Measurements from ENCODE around the gene DNAH3.
"Not testable (repeated sequence)": the region's sequence is repeated elsewhere in the genome, so short reads cannot be mapped to it uniquely, and the experiment has no call there.

DNAH3 gene

DNA sequence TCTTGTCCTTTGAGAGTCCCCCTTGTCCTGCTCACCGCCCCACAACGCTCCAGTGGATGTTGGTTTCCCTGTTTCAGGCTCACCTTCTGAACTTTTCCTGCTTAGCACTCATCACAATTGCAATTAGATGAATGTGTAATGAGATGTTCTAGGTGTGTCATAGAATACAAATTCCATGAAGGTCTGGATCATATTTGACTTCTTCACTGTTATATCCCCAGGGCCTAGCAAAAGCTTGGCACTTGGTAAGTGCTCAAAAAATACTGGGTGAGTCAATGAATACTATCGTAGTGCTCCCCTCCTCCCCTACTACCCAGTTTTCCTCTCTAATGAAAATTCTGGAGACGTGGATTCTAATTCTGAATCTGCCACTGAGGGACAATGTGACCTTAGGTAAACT is 33.1 kb downstream of the DNAH3 start:
- no peak overlapping the region for H3K9ac ChIP-seq (ENCODE audit: insufficient read length, low read depth)
- H3K4me1 ChIP-seq (ENCODE audit: insufficient read depth, insufficient read length) = peaks cover 2% of the 10 kb centered on the region
- H3K9me3 ChIP-seq (ENCODE audit: insufficient read depth, low read length) = no peaks in the 10 kb centered on the region
- no peaks in the 10 kb centered on the region for H3K36me3 ChIP-seq (ENCODE audit: insufficient read depth, insufficient read length, low read length)
- no peak for DNase-seq (ENCODE audit: low read depth, low spot score)
- no peaks in the 10 kb centered on the region for H3K27me3 ChIP-seq (ENCODE audit: insufficient read depth, insufficient read length)
- TF ChIP-seq ZNF274 (IDR thresholded peaks at IDR 0.05; ENCODE audit: low read depth, low read length) (no peak), SUZ12 (IDR thresholded peaks at IDR 0.05; ENCODE audit: extremely low read depth, insufficient read depth, insufficient read length) (no peak), YY1 (IDR thresholded peaks at IDR 0.05; ENCODE audit: insufficient read depth, insufficient read length) (no peak)
- no peak overlapping the region for H3K4me3 ChIP-seq (ENCODE audit: insufficient read length, low read depth)

DNA sequence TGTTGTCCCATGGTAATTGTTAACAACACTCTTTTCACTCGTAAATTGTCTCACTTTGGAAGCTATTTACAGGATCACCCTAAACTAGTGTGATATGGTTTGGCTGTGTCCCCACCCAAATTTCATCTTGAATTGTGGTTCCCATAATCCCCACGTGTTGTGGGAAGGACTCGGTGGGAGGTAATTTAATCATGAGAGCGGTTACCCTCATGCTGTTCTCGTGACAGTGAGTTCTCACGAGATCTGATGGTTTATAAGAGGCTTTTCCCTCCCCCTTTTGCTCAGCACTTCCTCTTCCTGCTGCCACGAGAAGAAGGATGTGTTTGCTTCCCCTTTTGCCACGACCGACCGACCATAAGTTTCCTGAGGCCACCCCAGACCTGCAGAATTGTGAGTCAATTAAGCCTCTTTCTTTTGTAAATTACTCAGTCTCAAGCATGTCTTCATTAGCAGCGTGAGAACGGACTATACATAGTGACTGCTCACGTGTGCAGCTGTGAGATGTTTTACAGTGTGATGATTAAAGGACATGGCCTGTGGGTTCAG is 34.4 kb downstream of the DNAH3 start:
- no peak for DNase-seq (ENCODE audit: low read depth, low spot score)
- Histone ChIP-seq H3K4me1 (ENCODE audit: insufficient read depth, insufficient read length) (peaks cover 2% of the 10 kb centered on the region), H3K27me3 (ENCODE audit: insufficient read depth, insufficient read length) (no peaks in the 10 kb centered on the region), H3K4me3 (ENCODE audit: insufficient read length, low read depth) (no peak overlapping the region), H3K36me3 (ENCODE audit: insufficient read depth, insufficient read length, low read length) (no peaks in the 10 kb centered on the region), H3K9ac (ENCODE audit: insufficient read length, low read depth) (no peak overlapping the region), H3K9me3 (ENCODE audit: insufficient read depth, low read length) (no peaks in the 10 kb centered on the region)
- TF ChIP-seq YY1 (IDR thresholded peaks at IDR 0.05; ENCODE audit: insufficient read depth, insufficient read length) (no peak), SUZ12 (IDR thresholded peaks at IDR 0.05; ENCODE audit: extremely low read depth, insufficient read depth, insufficient read length) (no peak)

DNA sequence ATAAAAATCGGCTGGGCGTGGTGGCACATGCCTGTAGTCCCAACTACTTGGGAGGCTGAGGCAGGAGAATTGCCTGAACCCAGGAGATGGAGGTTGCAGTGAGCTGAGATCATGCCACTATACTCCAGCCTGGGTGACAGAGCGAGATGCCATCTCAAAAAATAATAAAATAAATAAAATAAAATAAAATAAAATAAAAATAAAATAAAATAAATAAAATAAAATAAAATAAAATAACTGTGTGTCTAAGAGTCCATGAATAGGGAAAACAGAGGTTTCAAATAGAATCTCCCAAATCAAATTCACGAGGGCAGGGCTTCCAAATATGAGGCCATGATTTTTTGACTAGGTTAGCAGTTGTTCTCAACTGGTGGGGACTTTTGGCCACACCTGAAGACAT is 35.1 kb downstream of the DNAH3 start:
- not testable (repeated sequence) for DNase-seq (ENCODE audit: low read depth, low spot score); H3K36me3 ChIP-seq (ENCODE audit: insufficient read depth, insufficient read length, low read length); H3K9me3 ChIP-seq (ENCODE audit: insufficient read depth, low read length); H3K4me3 ChIP-seq (ENCODE audit: insufficient read length, low read depth); H3K4me1 ChIP-seq (ENCODE audit: insufficient read depth, insufficient read length); H3K9ac ChIP-seq (ENCODE audit: insufficient read length, low read depth); H3K27me3 ChIP-seq (ENCODE audit: insufficient read depth, insufficient read length)

DNA sequence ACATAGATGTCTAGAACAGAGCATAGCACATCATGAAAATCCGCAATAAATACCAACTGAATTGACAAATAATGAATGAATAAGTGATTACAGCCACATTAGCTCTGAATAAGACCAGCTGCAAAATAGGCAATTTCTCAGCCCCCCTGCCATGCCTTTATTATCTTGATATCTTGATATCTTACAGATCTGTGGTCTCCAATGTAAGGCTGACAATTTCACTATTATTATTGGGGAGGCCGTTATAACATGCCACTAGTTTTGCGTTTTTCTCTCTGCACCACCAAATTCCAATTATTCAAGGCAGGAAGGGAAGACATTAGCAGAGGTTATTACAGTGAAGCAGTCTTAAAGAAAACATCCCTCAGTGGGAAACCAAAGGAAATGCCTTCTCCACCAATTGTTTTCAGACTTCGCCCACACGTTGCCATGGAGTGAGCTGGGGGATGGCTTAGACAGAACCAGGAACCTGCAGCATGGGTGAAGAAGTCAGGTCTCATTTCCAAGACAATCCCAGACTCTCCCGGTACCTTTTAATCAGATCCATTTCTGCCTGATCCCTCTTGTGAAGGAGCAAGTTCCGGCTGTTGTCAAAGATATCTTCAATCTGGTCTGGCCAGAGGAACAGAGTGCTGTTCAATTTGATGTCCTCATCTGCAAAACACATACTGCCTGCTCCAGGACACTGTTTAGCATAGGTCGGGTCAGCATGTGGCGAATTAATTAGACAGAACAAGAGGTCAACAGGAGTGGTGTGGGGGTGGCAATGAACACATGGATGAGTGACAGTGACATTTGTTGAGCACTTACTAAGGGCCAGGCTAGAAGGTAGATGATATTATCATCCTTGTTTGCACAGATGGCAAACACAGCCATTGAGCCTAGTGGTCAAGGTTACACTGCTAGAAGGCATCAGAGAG is 46.4 kb downstream of the DNAH3 start:
- Histone ChIP-seq H3K9me3 (ENCODE audit: insufficient read depth, low read length) (no peaks in the 10 kb centered on the region), H3K27me3 (ENCODE audit: insufficient read depth, insufficient read length) (no peaks in the 10 kb centered on the region), H3K4me3 (ENCODE audit: insufficient read length, low read depth) (no peak overlapping the region), H3K4me1 (ENCODE audit: insufficient read depth, insufficient read length) (peaks cover 6% of the 10 kb centered on the region), H3K9ac (ENCODE audit: insufficient read length, low read depth) (no peak overlapping the region), H3K36me3 (ENCODE audit: insufficient read depth, insufficient read length, low read length) (no peaks in the 10 kb centered on the region)
- TF ChIP-seq SUZ12 (IDR thresholded peaks at IDR 0.05; ENCODE audit: extremely low read depth, insufficient read depth, insufficient read length) (no peak), ZNF274 (IDR thresholded peaks at IDR 0.05; ENCODE audit: low read depth, low read length) (no peak), YY1 (IDR thresholded peaks at IDR 0.05; ENCODE audit: insufficient read depth, insufficient read length) (no peak)
- no peak for DNase-seq (ENCODE audit: low read depth, low spot score)

DNA sequence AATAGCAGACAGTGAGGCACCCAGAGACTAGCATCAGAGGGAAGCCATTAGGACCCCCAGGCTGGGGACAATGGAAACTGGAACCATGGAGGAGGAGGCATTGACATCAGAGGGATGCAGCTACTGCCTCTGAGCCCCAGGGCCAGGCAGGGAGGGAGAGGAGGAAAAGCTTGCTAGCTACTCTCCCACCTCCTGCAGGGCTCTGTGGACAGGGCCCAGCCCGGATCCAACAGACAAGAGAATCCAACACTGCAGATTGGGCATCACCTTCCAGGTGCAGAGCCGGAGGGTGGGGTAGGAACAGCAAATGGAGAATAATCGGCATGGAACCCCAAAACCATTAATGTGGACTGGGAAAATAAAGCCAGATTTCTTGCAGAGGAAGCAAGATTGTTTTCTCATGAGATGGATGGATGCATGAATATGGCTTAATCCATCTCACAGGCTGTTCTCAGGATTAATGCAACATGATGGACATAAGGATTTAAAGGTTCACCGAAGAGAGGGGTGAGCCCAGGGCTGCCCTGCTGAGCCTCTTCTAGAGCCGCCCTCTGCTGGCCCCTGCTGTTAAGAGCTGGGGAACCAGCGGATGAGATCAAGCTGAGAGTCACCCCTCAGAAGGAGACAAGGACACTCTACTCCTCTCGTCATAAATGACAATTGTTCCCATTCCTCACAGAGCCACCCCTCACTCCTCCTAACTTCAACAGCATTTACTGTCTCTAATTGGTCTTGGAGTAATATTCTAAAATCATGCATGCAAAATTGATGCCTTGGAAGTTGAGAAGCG is 48.8 kb downstream of the DNAH3 start:
- Histone ChIP-seq H3K4me3 (ENCODE audit: insufficient read length, low read depth) (no peak overlapping the region), H3K36me3 (ENCODE audit: insufficient read depth, insufficient read length, low read length) (no peaks in the 10 kb centered on the region), H3K9me3 (ENCODE audit: insufficient read depth, low read length) (no peaks in the 10 kb centered on the region), H3K9ac (ENCODE audit: insufficient read length, low read depth) (no peak overlapping the region), H3K4me1 (ENCODE audit: insufficient read depth, insufficient read length) (peaks cover 6% of the 10 kb centered on the region), H3K27me3 (ENCODE audit: insufficient read depth, insufficient read length) (no peaks in the 10 kb centered on the region)
- no peak for DNase-seq (ENCODE audit: low read depth, low spot score)
- TF ChIP-seq ZNF274 (IDR thresholded peaks at IDR 0.05; ENCODE audit: low read depth, low read length) (no peak), SUZ12 (IDR thresholded peaks at IDR 0.05; ENCODE audit: extremely low read depth, insufficient read depth, insufficient read length) (no peak), YY1 (IDR thresholded peaks at IDR 0.05; ENCODE audit: insufficient read depth, insufficient read length) (no peak)

DNA sequence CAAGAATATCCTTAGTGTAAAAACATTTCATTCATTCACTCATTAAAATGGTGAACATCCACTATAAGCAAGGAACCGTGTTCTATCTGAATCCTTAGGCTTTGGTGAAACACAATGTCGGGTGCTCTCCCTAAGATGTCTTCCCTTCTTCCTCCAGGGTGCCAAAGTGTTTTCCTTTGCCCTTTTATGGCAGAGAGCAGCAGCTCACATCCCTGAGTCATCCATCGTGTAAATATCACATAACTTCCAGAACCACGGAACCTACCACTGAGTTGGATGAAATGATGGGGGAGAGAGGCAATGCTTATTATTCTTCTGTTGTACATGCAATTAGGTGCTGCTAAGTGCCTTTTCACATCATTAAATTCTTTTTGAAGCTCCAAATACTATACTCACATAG is 50.2 kb downstream of the DNAH3 start:
- Histone ChIP-seq H3K36me3 (ENCODE audit: insufficient read depth, insufficient read length, low read length) (no peaks in the 10 kb centered on the region), H3K4me3 (ENCODE audit: insufficient read length, low read depth) (no peak overlapping the region), H3K9ac (ENCODE audit: insufficient read length, low read depth) (no peak overlapping the region), H3K27me3 (ENCODE audit: insufficient read depth, insufficient read length) (no peaks in the 10 kb centered on the region), H3K9me3 (ENCODE audit: insufficient read depth, low read length) (no peaks in the 10 kb centered on the region), H3K4me1 (ENCODE audit: insufficient read depth, insufficient read length) (peaks cover 6% of the 10 kb centered on the region)
- TF ChIP-seq ZNF274 (IDR thresholded peaks at IDR 0.05; ENCODE audit: low read depth, low read length) (no peak), YY1 (IDR thresholded peaks at IDR 0.05; ENCODE audit: insufficient read depth, insufficient read length) (no peak), SUZ12 (IDR thresholded peaks at IDR 0.05; ENCODE audit: extremely low read depth, insufficient read depth, insufficient read length) (no peak)
- DNase-seq (ENCODE audit: low read depth, low spot score) = no peak

DNA sequence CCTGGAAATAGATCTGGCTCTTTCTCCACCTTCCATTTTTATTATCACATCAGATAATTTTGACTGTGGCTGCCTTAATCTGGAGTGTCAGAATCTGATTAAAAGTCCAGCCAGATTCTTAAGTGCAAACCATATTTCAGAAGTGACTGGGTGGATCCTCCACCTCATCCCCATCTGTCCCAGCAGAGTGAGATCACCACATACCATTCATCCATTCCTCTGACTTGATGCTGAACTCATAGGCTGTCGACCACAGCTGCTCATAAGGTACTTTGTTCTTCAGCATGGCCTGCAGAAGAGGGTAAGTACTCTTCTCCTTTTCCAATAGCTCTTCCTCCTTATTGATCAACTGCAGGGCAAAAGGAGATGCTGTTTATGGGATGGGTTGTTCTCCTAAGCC is 53.5 kb downstream of the DNAH3 start:
- Histone ChIP-seq H3K36me3 (ENCODE audit: insufficient read depth, insufficient read length, low read length) (no peaks in the 10 kb centered on the region), H3K9me3 (ENCODE audit: insufficient read depth, low read length) (peaks cover 10% of the 10 kb centered on the region; the same call in 1 of the 2 replicates), H3K9ac (ENCODE audit: insufficient read length, low read depth) (no peak overlapping the region), H3K4me1 (ENCODE audit: insufficient read depth, insufficient read length) (peaks cover 6% of the 10 kb centered on the region), H3K27me3 (ENCODE audit: insufficient read depth, insufficient read length) (no peaks in the 10 kb centered on the region), H3K4me3 (ENCODE audit: insufficient read length, low read depth) (no peak overlapping the region)
- DNase-seq (ENCODE audit: low read depth, low spot score) = no peak
- TF ChIP-seq ZNF274 (IDR thresholded peaks at IDR 0.05; ENCODE audit: low read depth, low read length) (no peak), YY1 (IDR thresholded peaks at IDR 0.05; ENCODE audit: insufficient read depth, insufficient read length) (no peak), SUZ12 (IDR thresholded peaks at IDR 0.05; ENCODE audit: extremely low read depth, insufficient read depth, insufficient read length) (no peak)

DNA sequence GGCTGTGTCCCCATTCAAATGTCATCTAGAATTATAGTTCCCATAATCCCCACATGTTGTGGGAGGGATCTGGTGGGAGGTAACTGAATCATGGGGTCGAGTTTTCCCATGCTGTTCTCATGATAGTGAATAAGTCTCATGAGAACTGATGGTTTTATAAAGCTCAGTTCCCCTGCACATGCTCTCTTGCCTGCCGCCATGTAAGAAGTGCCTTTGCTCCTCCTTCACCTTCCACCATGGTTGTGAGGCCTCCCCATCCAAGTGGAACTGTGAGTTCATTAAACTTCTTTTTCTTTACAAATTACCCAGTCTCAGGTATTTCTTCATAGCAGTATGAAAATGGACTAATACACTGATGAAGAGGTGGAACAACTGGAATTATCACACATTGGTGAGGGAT is 55.9 kb downstream of the DNAH3 start:
- H3K36me3 ChIP-seq (ENCODE audit: insufficient read depth, insufficient read length, low read length); H3K9ac ChIP-seq (ENCODE audit: insufficient read length, low read depth); H3K4me3 ChIP-seq (ENCODE audit: insufficient read length, low read depth); H3K27me3 ChIP-seq (ENCODE audit: insufficient read depth, insufficient read length); DNase-seq (ENCODE audit: low read depth, low spot score); H3K4me1 ChIP-seq (ENCODE audit: insufficient read depth, insufficient read length): not testable (repeated sequence)
- H3K9me3 ChIP-seq (ENCODE audit: insufficient read depth, low read length) = peaks cover 10% of the 10 kb centered on the region; the same call in 1 of the 2 replicates

Measured in NT2/D1 (cell line).